Activated CD4-positive, CD25-positive, alpha-beta regulatory T cell treated with anti-CD3 and anti-CD28 coated beads, Interleukin-2, amount 50 U/mL, for 24 hours (primary cell): ENCODE data around the gene SNX25.

Experiments
- ATAC-seq, 2 donors: fragments of 150-1000 bp; cut with Tn5 transposase; one replicate each; pipeline ENCODE4 v1.10.0; 2021; ENCODE audit warnings: mild to moderate bottlenecking in 1 of 2, moderate library complexity in 1 of 2

The SNX25 gene

GRCh38 chr4:185269286-185269685 is 59.9 kb downstream of the SNX25 start:
- no peak for ATAC-seq

DNA sequence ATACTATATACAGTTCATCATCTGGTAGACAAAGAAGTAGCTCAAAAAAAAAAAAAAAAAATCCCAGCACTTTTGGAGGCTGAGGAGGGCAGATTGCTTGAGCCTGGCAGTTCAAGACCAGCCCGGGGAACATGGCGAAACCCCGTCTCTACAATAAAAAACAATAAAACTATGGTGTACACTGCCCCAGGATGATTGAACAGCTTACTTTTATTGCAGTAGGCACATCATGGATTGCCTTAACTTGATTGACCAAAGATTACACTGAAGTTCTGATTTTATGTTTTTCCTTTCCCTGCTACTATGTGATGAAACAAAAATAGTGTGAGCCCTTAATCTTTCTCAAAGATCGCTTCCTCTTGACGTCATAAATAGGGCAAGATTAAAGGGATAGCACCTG is 60.6 kb downstream of the SNX25 start:
- ATAC-seq: no peak

- no peak for ATAC-seq
Measured at GRCh38 chr4:185270885-185271284, 61.5 kb downstream of the SNX25 start.

DNA sequence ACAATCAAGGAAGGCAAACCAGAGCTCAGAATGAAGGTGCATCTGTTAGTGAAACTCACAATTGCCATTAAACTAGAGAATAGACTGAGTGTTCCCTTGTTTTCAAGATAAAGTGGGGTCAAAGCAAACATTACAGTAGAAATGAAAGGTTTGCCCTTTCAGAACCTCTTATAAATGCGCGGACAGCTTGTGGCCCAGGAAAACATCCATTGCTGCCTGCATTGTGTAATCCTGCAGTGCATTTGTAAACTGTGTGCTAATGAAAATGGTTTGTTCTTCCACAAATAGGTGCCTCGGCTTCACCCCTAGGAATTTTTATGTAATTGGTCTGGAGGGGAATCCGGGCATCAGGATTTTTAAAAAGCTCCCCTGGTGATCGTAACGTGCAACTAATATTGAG is 62.8 kb downstream of the SNX25 start:
- ATAC-seq: no peak

DNA sequence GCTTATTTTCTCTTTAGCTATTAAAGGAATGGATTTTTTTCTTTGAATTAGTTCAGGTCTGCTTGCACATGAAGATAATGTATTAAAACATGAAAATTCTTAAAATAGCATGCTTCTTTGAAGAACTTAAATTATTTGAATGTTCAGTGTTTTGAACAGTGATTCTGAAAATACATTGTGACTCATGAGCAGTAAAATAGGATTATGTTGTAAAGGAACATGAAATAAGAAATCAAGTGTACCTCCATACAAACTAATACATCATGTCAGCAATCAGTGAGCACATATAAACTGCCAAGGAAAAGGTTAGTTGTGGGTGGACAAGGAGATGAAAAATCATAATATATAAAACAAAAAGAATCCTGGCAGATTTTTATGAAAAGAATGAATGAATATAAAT is 66.1 kb downstream of the SNX25 start:
- no peak for ATAC-seq

DNA sequence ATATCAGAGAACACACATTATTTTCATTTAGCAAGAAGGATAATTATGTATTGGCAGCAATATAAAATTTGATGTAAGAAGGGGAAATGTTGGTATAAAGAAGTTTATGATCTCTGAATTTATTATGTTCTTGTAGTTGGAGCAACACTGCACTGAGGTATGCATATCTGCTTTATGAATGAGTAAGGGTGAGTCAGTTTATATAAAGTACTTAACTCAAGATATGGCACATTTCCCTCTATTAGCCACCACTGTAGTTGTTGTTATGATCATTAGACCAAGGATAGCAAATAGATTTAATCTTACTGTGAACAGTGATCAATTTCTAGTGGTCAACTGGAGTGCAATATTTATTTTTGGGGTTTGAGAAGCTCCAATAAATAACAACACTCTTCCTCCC is 66.6 kb downstream of the SNX25 start:
- ATAC-seq: no peak

DNA sequence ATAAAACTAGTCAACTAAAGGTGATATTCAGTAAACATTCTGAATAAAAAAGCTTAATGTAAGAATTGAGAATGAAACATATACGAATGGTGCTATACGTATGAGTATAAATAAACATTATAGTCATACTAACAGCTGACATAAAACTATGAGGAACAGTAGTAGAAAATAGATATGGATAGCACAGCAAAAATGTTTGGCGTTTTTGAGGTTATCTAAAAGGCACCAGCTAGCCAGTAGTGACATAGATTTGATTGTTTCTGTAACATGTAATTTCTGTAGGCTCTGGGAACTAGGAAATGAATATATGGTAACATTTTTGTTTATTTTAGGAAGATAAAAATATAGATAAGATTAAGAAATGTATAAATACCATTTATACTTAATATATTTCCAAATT is 69.3 kb downstream of the SNX25 start:
- no peak for ATAC-seq

DNA sequence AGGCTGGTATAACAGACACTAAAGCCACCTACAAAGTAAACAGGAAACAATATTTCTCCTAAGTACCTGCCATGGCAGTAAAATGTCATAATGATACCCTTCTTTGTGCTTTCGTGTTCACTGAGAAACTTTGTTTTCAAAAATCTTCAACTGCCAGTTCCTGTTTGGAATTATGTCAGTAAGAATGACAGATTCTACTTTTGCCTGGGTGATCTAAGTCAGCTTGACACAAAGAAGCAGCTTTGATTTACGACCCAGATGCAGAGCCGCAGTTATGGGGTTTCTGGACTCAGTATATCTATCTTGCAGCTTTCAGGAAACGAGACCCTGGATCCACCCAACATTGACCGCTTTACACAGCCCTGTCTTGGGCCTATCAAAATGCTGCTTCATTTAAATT is 71.2 kb downstream of the SNX25 start:
- no peak for ATAC-seq

DNA sequence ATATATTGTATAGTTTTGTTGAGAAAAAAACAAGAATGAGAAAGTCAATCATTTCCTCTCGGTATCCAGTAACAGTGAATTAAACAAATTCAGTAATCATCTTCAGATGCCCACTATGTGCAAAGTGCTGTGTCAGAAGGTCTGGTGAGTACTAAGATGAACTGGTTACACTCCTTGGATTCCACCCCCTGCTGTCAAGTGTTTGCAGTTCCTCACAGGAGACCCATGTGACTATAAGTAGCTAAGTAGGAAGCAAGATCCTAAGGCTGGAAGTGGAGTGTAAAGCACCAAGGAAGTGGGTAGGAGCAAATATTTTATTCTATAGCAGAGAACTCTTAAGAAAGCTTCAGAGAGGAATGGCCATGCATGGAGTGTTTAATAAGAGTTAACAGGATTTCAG is 73.6 kb downstream of the SNX25 start:
- no peak for ATAC-seq

DNA sequence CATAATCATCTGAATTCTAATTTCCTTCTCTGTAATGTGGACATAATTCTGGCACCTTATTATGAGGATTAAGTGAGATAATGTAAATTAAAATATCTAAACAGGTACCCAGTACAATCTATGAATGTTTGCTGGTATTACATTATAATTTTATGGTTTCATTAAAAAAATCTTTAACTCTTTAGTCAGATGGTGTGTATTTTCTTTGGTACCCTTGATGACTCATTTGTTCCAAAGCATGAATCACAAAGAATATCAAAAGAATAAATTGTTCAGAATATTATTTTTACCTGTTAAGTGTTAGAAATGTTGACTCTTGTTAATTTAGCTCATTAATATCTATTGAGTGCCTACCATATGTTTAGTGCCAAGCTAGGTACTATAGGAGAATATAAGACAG is 74.3 kb downstream of the SNX25 start:
- ATAC-seq: peak; percentile 10 to 32

- no peak for ATAC-seq
Measured at GRCh38 chr4:185285632-185286393, 76.4 kb downstream of the SNX25 start.

DNA sequence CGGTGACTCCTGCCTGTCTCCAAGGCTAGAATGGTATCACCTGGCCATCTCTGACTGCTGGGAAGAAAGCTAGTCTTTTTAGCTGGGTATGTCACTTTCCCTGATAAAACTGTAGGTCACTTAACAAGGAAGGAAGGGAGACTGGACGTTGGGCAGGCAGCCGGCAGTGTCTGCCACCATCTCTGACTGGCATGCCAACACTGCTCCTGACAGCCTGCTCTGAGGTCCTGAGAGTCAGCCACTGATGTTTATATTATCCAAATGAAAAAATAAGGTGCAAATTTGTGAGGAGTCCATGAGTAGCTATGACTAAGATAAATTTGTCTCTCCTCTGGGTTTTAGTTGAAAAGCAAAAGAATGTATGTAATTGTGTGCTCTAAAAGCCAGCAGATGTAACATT is 77.2 kb downstream of the SNX25 start:
- no peak for ATAC-seq

GRCh38 chr4:185287031-185287430 is 77.6 kb downstream of the SNX25 start:
- ATAC-seq: no peak

GRCh38 chr4:185290018-185290607 is 80.7 kb downstream of the SNX25 start:
- no peak for ATAC-seq

GRCh38 chr4:185290656-185291055 is 81.3 kb downstream of the SNX25 start:
- ATAC-seq: no peak

- ATAC-seq: no peak
Measured at GRCh38 chr4:185293202-185293601, 83.8 kb downstream of the SNX25 start.

GRCh38 chr4:185296665-185297460 is 87.5 kb downstream of the SNX25 start:
- no peak for ATAC-seq

DNA sequence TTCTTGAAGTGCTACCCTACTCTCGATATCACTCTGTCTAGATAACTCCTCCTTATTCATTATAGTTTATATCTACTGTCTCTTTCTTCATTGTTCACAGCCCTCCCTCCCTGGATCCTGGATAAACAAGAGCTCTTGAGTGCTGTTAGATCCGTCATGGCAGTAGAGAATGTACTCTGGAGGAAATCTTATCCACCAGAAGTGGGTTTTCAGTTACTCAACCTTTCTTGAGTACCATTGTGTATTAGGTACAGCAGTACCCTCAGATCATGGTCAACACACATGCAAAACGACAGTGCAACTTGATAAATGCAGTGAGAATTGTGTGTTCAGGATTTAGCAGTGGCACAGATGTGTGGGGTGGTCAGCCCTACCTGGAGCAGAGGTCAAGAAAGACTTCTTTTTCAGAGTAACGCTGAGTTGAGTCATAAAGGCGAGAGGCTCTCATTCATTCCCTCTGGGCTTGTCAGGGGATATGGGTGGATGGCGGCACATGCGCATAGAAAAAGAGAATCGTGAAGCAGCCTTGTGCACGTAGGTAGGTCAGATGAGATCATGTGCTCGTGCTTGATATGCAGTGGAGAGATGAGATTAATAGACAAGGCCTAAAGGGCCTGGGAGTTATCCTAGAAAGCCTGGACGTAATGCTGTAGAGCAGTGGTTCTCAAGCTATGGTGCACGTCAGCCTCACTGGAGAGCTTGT is 89.5 kb downstream of the SNX25 start:
- ATAC-seq: no peak

GRCh38 chr4:185304541-185304940 is 95.1 kb downstream of the SNX25 start:
- no peak for ATAC-seq

DNA sequence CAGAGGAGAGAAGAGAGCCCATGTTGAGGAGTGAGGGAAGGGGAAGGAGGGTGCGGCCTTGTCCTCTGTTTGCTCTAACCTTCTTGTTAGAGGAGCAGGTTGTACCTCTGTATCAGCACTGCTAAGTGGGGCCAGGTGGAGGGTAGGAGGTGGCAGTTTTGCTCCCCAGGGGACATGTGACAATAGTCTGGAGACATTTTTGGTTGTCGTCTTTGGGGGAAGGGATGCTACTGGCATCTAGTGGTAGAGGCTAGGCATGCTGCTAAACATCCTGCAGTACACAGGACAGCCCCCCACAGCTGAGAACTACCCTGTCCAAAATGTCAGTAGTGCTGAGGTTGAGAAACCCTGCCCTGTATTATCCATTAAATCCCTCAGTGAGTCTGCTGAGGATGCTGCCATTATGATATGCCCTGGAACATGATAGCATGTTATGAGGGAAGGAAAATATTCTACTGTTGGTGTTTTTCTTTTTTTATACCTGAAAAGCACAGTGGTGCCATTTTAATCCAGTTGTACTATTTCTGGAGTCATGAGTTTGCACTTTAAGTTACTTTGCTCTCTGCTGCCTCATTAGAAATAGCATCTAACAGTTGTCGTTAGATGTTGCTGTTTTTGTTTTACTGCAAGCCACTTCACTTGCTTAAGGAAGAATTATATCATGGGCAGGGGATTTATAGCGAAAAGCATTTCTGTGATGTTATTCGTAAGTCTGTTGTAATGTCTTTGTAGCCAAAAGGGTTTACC is 95.7 kb downstream of the SNX25 start:
- ATAC-seq: peak in 1 of 2 donors; percentile 49

DNA sequence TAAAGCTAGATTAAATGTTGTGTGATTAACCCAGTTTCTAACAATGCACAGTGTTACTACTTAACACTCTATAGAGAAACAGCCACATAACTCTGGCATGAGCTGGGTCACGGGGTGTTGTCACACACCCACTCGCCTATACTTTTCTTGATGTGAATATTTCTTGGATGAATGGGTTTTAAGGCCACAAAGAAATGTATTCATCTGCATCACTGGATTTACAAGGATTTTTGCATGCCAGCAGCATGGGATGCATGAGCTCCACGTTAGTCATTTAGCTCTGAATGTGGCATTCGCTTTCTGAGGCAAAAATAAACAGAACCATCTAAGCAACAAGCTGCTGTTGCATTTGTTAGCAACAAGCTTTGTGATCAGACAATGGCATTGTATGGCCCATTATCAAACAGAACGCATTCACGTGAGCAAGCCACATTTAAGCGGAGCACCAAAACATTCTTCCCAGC is 96.6 kb downstream of the SNX25 start:
- no peak for ATAC-seq
